H9 (cell line): ENCODE data around the gene KDR. TPM values are rescaled to one million over a fixed set of nuclear protein-coding genes. Genes with fewer than 3 reads are reported as not detected.

Experiments used
- DNase-seq: peaks from one replicate; pipeline ENCODE4 v3.0.0-alpha.2; 2017
- H2AFZ ChIP-seq: one replicate; pipeline ENCODE4 v1.6.1; 2013; ENCODE audit warnings: mild to moderate bottlenecking, low read length, control low read depth, moderate library complexity
- H2AK5ac ChIP-seq: 2 replicates; pipeline ENCODE4 v1.6.1; 2013; ENCODE audit warnings: low read length, control low read depth, mixed read lengths; ENCODE audit not compliant: insufficient read length
- H2BK120ac ChIP-seq: one replicate; pipeline ENCODE4 v1.6.1; 2013; ENCODE audit warnings: low read depth, mild to moderate bottlenecking, low read length, control low read depth, inconsistent platforms; ENCODE audit not compliant: poor library complexity, severe bottlenecking
- H2BK12ac ChIP-seq: 2 replicates; pipeline ENCODE4 v1.6.1; 2013; ENCODE audit warnings: low read length, control low read depth, mixed read lengths, low read depth; ENCODE audit not compliant: insufficient read length
- H2BK15ac ChIP-seq: 2 replicates; pipeline ENCODE4 v1.6.1; 2013; ENCODE audit warnings: low read depth, low read length, control low read depth
- H2BK20ac ChIP-seq: one replicate; pipeline ENCODE4 v1.6.1; 2013; ENCODE audit warnings: low read depth, mild to moderate bottlenecking, low read length, control low read depth, inconsistent platforms; ENCODE audit not compliant: poor library complexity, severe bottlenecking
- H2BK5ac ChIP-seq: 2 replicates; pipeline ENCODE4 v1.6.1; 2013; ENCODE audit warnings: low read length, control low read depth, mixed read lengths; ENCODE audit not compliant: insufficient read length
- H3K14ac ChIP-seq: 2 replicates; pipeline ENCODE4 v1.6.1; 2013; ENCODE audit warnings: low read length, control low read depth; ENCODE audit not compliant: insufficient read depth
- H3K18ac ChIP-seq: 2 replicates; pipeline ENCODE4 v1.6.1; 2013; ENCODE audit warnings: low read depth, mild to moderate bottlenecking, mixed read lengths, low read length, control low read depth; ENCODE audit not compliant: insufficient read length
- H3K23ac ChIP-seq: 2 replicates; pipeline ENCODE4 v1.6.1; 2013; ENCODE audit warnings: low read length, control low read depth, mixed read lengths, low read depth; ENCODE audit not compliant: insufficient read length
- H3K23me2 ChIP-seq: 2 replicates; pipeline ENCODE4 v1.6.1; 2013; ENCODE audit warnings: low read depth, mild to moderate bottlenecking, mixed read lengths, low read length, control low read depth; ENCODE audit not compliant: insufficient read length, poor library complexity, severe bottlenecking
- H3K27ac ChIP-seq: 2 replicates; pipeline ENCODE4 v1.5.1; 2013; ENCODE audit warnings: low read length, control low read depth, mixed read lengths, low read depth; ENCODE audit not compliant: insufficient read length
- H3K27me3 ChIP-seq: 2 replicates; pipeline ENCODE4 v1.6.1; 2013; ENCODE audit warnings: low read length, control low read depth, inconsistent platforms; ENCODE audit not compliant: insufficient read depth
- H3K4ac ChIP-seq: 2 replicates; pipeline ENCODE4 v1.6.1; 2013; ENCODE audit warnings: low read depth, mild to moderate bottlenecking, control low read depth, inconsistent platforms, low read length, moderate library complexity
- H3K4me1 ChIP-seq: 2 replicates; pipeline ENCODE4 v1.6.1; 2013; ENCODE audit warnings: low read length, control low read depth, inconsistent platforms; ENCODE audit not compliant: insufficient read depth
- H3K4me2 ChIP-seq: 2 replicates; pipeline ENCODE4 v1.6.1; 2013; ENCODE audit warnings: low read length, control low read depth, mixed read lengths; ENCODE audit not compliant: insufficient read length, insufficient read depth
- H3K56ac ChIP-seq: 2 replicates; pipeline ENCODE4 v1.6.1; 2013; ENCODE audit warnings: low read depth, mild to moderate bottlenecking, mixed read lengths, low read length, control low read depth; ENCODE audit not compliant: insufficient read length
- H3K79me1 ChIP-seq: 2 replicates; pipeline ENCODE4 v1.6.1; 2013; ENCODE audit warnings: low read depth, mild to moderate bottlenecking, moderate library complexity, low read length, control low read depth, inconsistent platforms; ENCODE audit not compliant: insufficient read depth, poor library complexity, severe bottlenecking
- H3K79me2 ChIP-seq: 2 replicates; pipeline ENCODE4 v1.6.1; 2013; ENCODE audit warnings: low read length, control low read depth, inconsistent platforms; ENCODE audit not compliant: insufficient read depth
- H3K9ac ChIP-seq: 2 replicates; pipeline ENCODE4 v1.6.1; 2013; ENCODE audit warnings: low read length, control low read depth, mixed read lengths; ENCODE audit not compliant: insufficient read length; ENCODE audit errors: extremely low read depth
- H3K9me3 ChIP-seq: one replicate; pipeline ENCODE4 v1.6.1; 2013; ENCODE audit warnings: low read depth, low read length, inconsistent platforms; ENCODE audit not compliant: control insufficient read depth
- H3T11ph ChIP-seq: one replicate; pipeline ENCODE4 v1.6.1; 2013; ENCODE audit warnings: mild to moderate bottlenecking, low read length, control low read depth, inconsistent platforms
- H4K20me1 ChIP-seq: one replicate; pipeline ENCODE4 v1.6.1; 2013; ENCODE audit not compliant: control insufficient read depth, insufficient read length, insufficient read depth
- H4K5ac ChIP-seq: 2 replicates; pipeline ENCODE4 v1.6.1; 2013; ENCODE audit warnings: low read depth, mild to moderate bottlenecking, mixed read lengths, low read length, control low read depth; ENCODE audit not compliant: insufficient read length
- H4K8ac ChIP-seq: replicated peaks from 2 replicates; pipeline ENCODE4 v1.6.1; 2013; ENCODE audit warnings: low read length, control low read depth, mixed read lengths, low read depth; ENCODE audit not compliant: insufficient read length
- H4K91ac ChIP-seq: 2 replicates; pipeline ENCODE4 v1.6.1; 2013; ENCODE audit warnings: low read depth, mild to moderate bottlenecking, moderate library complexity, mixed read lengths, low read length, control low read depth; ENCODE audit not compliant: insufficient read length
- H3K27ac Mint-ChIP-seq, 3 experiments: 2 replicates in 2 of 3; 3 replicates in 1 of 3; pipeline ENCODE4 v1.8.0; 2020 to 2021; ENCODE audit warnings: mixed read lengths in 3 of 3, mild to moderate bottlenecking in 1 of 3, moderate library complexity in 1 of 3
- H3K27me3 Mint-ChIP-seq: 2 replicates; pipeline ENCODE4 v1.8.0; 2021; ENCODE audit warnings: low read depth, mild to moderate bottlenecking, moderate library complexity, mixed read lengths
- H3K36me3 Mint-ChIP-seq, 3 experiments: 2 replicates in 2 of 3; 3 replicates in 1 of 3; pipeline ENCODE4 v1.8.0; 2020 to 2021; ENCODE audit warnings: low read depth in 3 of 3, mixed read lengths in 3 of 3; ENCODE audit not compliant: insufficient read depth in 1 of 3
- H3K4me1 Mint-ChIP-seq, 2 experiments: 2 replicates each; pipeline ENCODE4 v1.8.0; 2020; ENCODE audit warnings: mixed read lengths in 2 of 2
- H3K4me3 Mint-ChIP-seq, 2 experiments: 2 replicates in 1 of 2; 3 replicates in 1 of 2; pipeline ENCODE4 v1.8.0; 2020 to 2021; ENCODE audit warnings: mild to moderate bottlenecking in 2 of 2, mixed read lengths in 2 of 2, moderate library complexity in 1 of 2
- H3K9me3 Mint-ChIP-seq, 2 experiments: 2 replicates in 1 of 2; 3 replicates in 1 of 2; pipeline ENCODE4 v1.8.0; 2020; ENCODE audit warnings: mild to moderate bottlenecking in 2 of 2, mixed read lengths in 2 of 2, moderate library complexity in 1 of 2
- CTCF ChIP-seq: fragments of 200-600 bp; sonication (generic); conservative IDR thresholded peaks from 3 replicates; pipeline ENCODE4 v1.8.0; 2021; ENCODE audit warnings: antibody characterized with exemption, mild to moderate bottlenecking
- WGBS: extraction: QIAGEN DNeasy Blood & Tissue Kit; methylation state at CpG from one replicate; pipeline ENCODE4 v1.1.7; 2013; ENCODE audit warnings: missing lambda C conversion rate, low lambda C conversion rate, mixed read lengths; ENCODE audit not compliant: insufficient read length; ENCODE audit errors: extremely low coverage; 5-methylcytosine and 5-hydroxymethylcytosine counted together
- total RNA-seq: library from RNA; stranded (reverse); gene quantifications from 2 replicates; pipeline ENCODE4 v1.2.1, GENCODE V29; 2021

The KDR gene
- total RNA-seq, 1 experiment from 2014 or later = 51.4 TPM

- H4K91ac ChIP-seq = no peak overlapping the region
- TF ChIP-seq CTCF = no peak
- H2BK15ac ChIP-seq = no peak overlapping the region
- H3K9me3 ChIP-seq = no peaks in the 10 kb centered on the region
- H4K20me1 ChIP-seq = no peaks in the 10 kb centered on the region
- no peaks in the 10 kb centered on the region for H3K27me3 Mint-ChIP-seq
- no peak overlapping the region for H2BK20ac ChIP-seq
- H3K27me3 ChIP-seq = no peaks in the 10 kb centered on the region
- no peak overlapping the region for H3K14ac ChIP-seq
- no peak for DNase-seq
- H3K4me1 ChIP-seq = no peaks in the 10 kb centered on the region
- H2BK5ac ChIP-seq = no peak overlapping the region
- no peak overlapping the region for H3K18ac ChIP-seq
- H2BK120ac ChIP-seq = no peak overlapping the region
- peaks cover 39 to 96% (median 40%) of the 10 kb centered on the region in 3 experiments; a peak in 6 of 7 replicates for H3K36me3 Mint-ChIP-seq
- H3K79me1 ChIP-seq = no peaks in the 10 kb centered on the region
- H3K79me2 ChIP-seq = no peaks in the 10 kb centered on the region
- no peak overlapping the region for H3K4ac ChIP-seq
- no peak overlapping the region for H3K27ac ChIP-seq
- H3K9me3 Mint-ChIP-seq = no peaks in the 10 kb centered on the region
- no peak overlapping the region for H3K4me3 Mint-ChIP-seq
- H3K56ac ChIP-seq = no peak overlapping the region
- no peak overlapping the region for H3K27ac Mint-ChIP-seq
- H3K23me2 ChIP-seq = no peaks in the 10 kb centered on the region
- H2AK5ac ChIP-seq = no peak overlapping the region
- no peak overlapping the region for H3K9ac ChIP-seq
- no peak overlapping the region for H3K23ac ChIP-seq
- no peak overlapping the region for H2AFZ ChIP-seq
- no CpG with 5 or more reads among the region's 4 CpGs for WGBS
- no peak overlapping the region for H3K4me2 ChIP-seq
- no peak overlapping the region for H4K5ac ChIP-seq
- H3T11ph ChIP-seq = no peak overlapping the region
- no peak overlapping the region for H2BK12ac ChIP-seq
- H4K8ac ChIP-seq = no peak overlapping the region
- no peaks in the 10 kb centered on the region for H3K4me1 Mint-ChIP-seq
These were observed 25.6 kb downstream of the KDR start for GRCh38 chr4:55099816-55100215.
